Chondrocyte (in vitro differentiated cells): ENCODE data around the gene PRELID2. TPM values are rescaled to one million over a fixed set of nuclear protein-coding genes. Genes with fewer than 3 reads are reported as not detected.

Source experiments
- DNase-seq: peaks from one replicate; pipeline ENCODE4 v3.0.0; 2021; ENCODE audit warnings: mixed read lengths, low spot score
- H3K27ac Mint-ChIP-seq: one replicate; pipeline ENCODE4 v1.8.0; 2021; ENCODE audit warnings: mild to moderate bottlenecking, moderate library complexity, mixed read lengths; ENCODE audit not compliant: unreplicated experiment
- H3K27me3 Mint-ChIP-seq: 2 replicates; pipeline ENCODE4 v1.8.0; 2021; ENCODE audit warnings: low read depth, mixed read lengths
- H3K36me3 Mint-ChIP-seq: 2 replicates; pipeline ENCODE4 v1.8.0; 2021; ENCODE audit warnings: low read depth, mixed read lengths
- H3K4me1 Mint-ChIP-seq: 2 replicates; pipeline ENCODE4 v1.8.0; 2021; ENCODE audit warnings: low read depth, mild to moderate bottlenecking, mixed read lengths
- H3K4me3 Mint-ChIP-seq: one replicate; pipeline ENCODE4 v1.8.0; 2021; ENCODE audit warnings: mild to moderate bottlenecking, moderate library complexity, mixed read lengths; ENCODE audit not compliant: unreplicated experiment
- H3K9me3 Mint-ChIP-seq: 2 replicates; pipeline ENCODE4 v1.8.0; 2021; ENCODE audit warnings: low read depth, mixed read lengths
- CTCF ChIP-seq: fragments of 200-600 bp; sonication (generic); IDR thresholded peaks from 2 replicates; pipeline ENCODE4 v1.5.0; 2021; ENCODE audit warnings: antibody characterized with exemption, mild to moderate bottlenecking, moderate library complexity
- total RNA-seq: library from RNA; stranded (reverse); gene quantifications from 3 replicates; pipeline ENCODE4 v1.2.1, GENCODE V29; 2021

PRELID2 gene
- total RNA-seq, 1 donor from 2014 or later: 6.2 TPM

- no peak for TF ChIP-seq CTCF
- Mint-ChIP-seq H3K4me3 (no peak overlapping the region), H3K27ac (no peak overlapping the region), H3K27me3 (no peaks in the 10 kb centered on the region), H3K4me1 (no peaks in the 10 kb centered on the region), H3K9me3 (peaks cover 5% of the 10 kb centered on the region), H3K36me3 (peaks cover 3% of the 10 kb centered on the region)
- no peak for DNase-seq
These were observed 41.6 kb downstream of the PRELID2 start for GRCh38 chr5:145793574-145793973.

- Mint-ChIP-seq H3K27me3 (no peaks in the 10 kb centered on the region), H3K9me3 (peaks cover 3% of the 10 kb centered on the region), H3K4me1 (no peaks in the 10 kb centered on the region), H3K27ac (no peak overlapping the region), H3K4me3 (no peak overlapping the region), H3K36me3 (peaks cover 3% of the 10 kb centered on the region)
- no peak for TF ChIP-seq CTCF
- no peak for DNase-seq
These were observed 42.3 kb downstream of the PRELID2 start for GRCh38 chr5:145792840-145793239.

- no peak for DNase-seq
- no peak for TF ChIP-seq CTCF
- no peak overlapping the region for H3K4me3 Mint-ChIP-seq
- H3K27ac Mint-ChIP-seq: no peak overlapping the region
- peaks cover 3% of the 10 kb centered on the region for H3K36me3 Mint-ChIP-seq
- H3K9me3 Mint-ChIP-seq: peaks cover 3% of the 10 kb centered on the region
- no peaks in the 10 kb centered on the region for H3K4me1 Mint-ChIP-seq
- no peaks in the 10 kb centered on the region for H3K27me3 Mint-ChIP-seq
These were observed 43.3 kb downstream of the PRELID2 start for GRCh38 chr5:145791866-145792265.

GRCh38 chr5:145787996-145788395 is 47.1 kb downstream of the PRELID2 start:
- no peak for DNase-seq
- Mint-ChIP-seq H3K27me3 (no peaks in the 10 kb centered on the region), H3K36me3 (peaks cover 5% of the 10 kb centered on the region), H3K9me3 (peaks cover 3% of the 10 kb centered on the region), H3K4me3 (no peak overlapping the region), H3K4me1 (no peaks in the 10 kb centered on the region), H3K27ac (no peak overlapping the region)
- no peak for TF ChIP-seq CTCF

- no peaks in the 10 kb centered on the region for H3K4me1 Mint-ChIP-seq
- H3K27me3 Mint-ChIP-seq: no peaks in the 10 kb centered on the region
- peaks cover 3% of the 10 kb centered on the region for H3K9me3 Mint-ChIP-seq
- peaks cover 5% of the 10 kb centered on the region for H3K36me3 Mint-ChIP-seq
- no peak overlapping the region for H3K4me3 Mint-ChIP-seq
- no peak for DNase-seq
- no peak for TF ChIP-seq CTCF
- no peak overlapping the region for H3K27ac Mint-ChIP-seq
These were observed 47.6 kb downstream of the PRELID2 start for GRCh38 chr5:145787507-145787906.
